GM18951 (cell line): ENCODE measurements around the gene PLPP7.
"Not testable (repeated sequence)": the region's sequence is repeated elsewhere in the genome, so short reads cannot be mapped to it uniquely, and the experiment has no call there.

ENCODE experiments used
- POLR2A ChIP-seq: IDR thresholded peaks from 4 replicates; pipeline ENCODE4 v1.6.1; 2011; ENCODE audit warnings: mild to moderate bottlenecking; ENCODE audit not compliant: insufficient read length, insufficient read depth; ENCODE audit errors: extremely low read depth
- in situ Hi-C: fragments of 300-500 bp; cut with MboI; formaldehyde crosslinking; loops from one replicate; pipeline ENCODE4 v1.12.0; 2022; ENCODE audit warnings: low sequenced_read_pairs, mixed read lengths, inconsistent platforms; ENCODE audit not compliant: unreplicated experiment

The PLPP7 gene

GRCh38 chr9:131259916-131260597 is 29.5 kb upstream of the PLPP7 start:
- TF ChIP-seq POLR2A: no peak
- in situ Hi-C loops: no loop called here

- in situ Hi-C loops: no loop called here
- no peak for TF ChIP-seq POLR2A
Measured at GRCh38 chr9:131260751-131261452, 28.6 kb upstream of the PLPP7 start.

GRCh38 chr9:131262327-131263032 is 27.0 kb upstream of the PLPP7 start:
- TF ChIP-seq POLR2A: no peak
- in situ Hi-C loops: no loop called here

GRCh38 chr9:131263033-131263343 is 26.5 kb upstream of the PLPP7 start:
- in situ Hi-C loops: not testable (repeated sequence)

GRCh38 chr9:131263701-131264100 is 25.8 kb upstream of the PLPP7 start:
- TF ChIP-seq POLR2A: no peak
- in situ Hi-C loops: no loop called here

GRCh38 chr9:131264231-131264630 is 25.3 kb upstream of the PLPP7 start:
- in situ Hi-C loops: no loop called here
- TF ChIP-seq POLR2A: no peak

- no peak for TF ChIP-seq POLR2A
- in situ Hi-C loops: no loop called here
Measured at GRCh38 chr9:131266266-131267229, 23.0 kb upstream of the PLPP7 start.

- peak; percentile 50 for TF ChIP-seq POLR2A
- in situ Hi-C loops: no loop called here
Measured at GRCh38 chr9:131270171-131271015, 19.1 kb upstream of the PLPP7 start.

GRCh38 chr9:131271016-131271273 is 18.6 kb upstream of the PLPP7 start:
- in situ Hi-C loops: not testable (repeated sequence)

- no peak for TF ChIP-seq POLR2A
- in situ Hi-C loops: no loop called here
Measured at GRCh38 chr9:131271506-131271931, 18.0 kb upstream of the PLPP7 start.

GRCh38 chr9:131272212-131272611 is 17.3 kb upstream of the PLPP7 start:
- in situ Hi-C loops: no loop called here
- TF ChIP-seq POLR2A: no peak

GRCh38 chr9:131273146-131273855 is 16.2 kb upstream of the PLPP7 start:
- TF ChIP-seq POLR2A: no peak
- in situ Hi-C loops: no loop called here
